ENCODE results near the gene DPEP2. TPM values are rescaled to one million over a fixed set of nuclear protein-coding genes. Genes with fewer than 3 reads are reported as not detected.
"Not testable (repeated sequence)": the region's sequence is repeated elsewhere in the genome, so short reads cannot be mapped to it uniquely, and the experiment has no call there.

DPEP2 gene
- total RNA-seq, 1 experiment from 2014 or later = not detected

DNA sequence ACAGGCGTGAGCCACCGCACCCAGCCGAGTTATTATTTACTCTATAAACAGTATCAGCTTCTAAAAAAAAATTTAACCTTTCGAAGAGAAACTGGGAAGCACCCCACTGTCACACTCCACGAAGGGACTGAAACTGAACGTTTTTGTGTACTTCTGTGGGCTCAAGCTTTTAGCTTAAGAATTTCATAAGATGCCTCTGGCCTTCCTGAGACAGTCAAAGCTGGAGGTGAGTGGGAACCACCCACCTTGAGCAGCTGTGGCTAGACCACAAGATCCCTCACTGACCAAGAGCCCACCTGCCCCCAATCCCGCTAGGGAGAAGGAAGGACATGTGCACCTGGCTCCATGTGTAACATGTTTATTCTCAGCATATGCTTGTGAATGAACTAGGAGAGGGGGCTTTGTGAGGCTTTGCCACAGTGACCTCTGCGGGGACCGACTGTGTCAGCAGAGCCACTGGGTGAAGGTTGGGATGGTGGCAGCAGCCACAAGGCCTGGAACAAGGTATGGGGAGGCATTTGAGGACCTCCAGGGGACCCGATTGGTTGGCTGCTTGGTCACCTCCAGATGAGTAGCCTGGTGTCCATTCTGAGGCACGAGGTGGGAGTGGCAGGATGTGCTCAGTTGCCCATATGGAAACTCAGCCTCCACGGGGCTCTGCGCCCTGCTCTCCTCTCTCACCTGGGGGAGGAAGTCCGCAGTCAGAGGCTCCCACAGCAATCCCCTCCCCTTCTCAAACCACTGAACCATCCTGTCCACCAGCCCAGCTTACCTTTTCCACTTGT lies 23.8 kb downstream of the DPEP2 start:
- no peak for DNase-seq (ENCODE audit: low read depth)

DNA sequence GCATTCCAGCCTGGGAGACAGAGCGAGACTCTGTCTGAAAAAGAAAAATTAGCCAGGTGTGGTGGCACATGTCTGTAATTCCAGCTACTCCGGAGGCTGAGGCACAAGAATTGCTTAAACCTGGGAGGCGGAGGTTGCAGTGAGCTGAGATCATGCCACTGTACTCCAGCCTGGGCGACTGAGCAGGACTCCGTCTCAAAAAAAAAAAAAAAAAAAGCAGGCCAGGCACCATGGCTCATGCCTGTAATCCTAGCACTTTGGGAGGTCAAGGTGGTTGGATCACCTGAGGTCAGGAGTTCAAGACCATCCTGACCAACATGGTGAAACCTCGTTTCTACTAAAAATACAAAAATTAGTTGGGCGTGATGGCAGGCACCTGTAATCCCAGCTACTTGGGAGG lies 27.0 kb downstream of the DPEP2 start:
- DNase-seq (ENCODE audit: low read depth) = not testable (repeated sequence)

DNA sequence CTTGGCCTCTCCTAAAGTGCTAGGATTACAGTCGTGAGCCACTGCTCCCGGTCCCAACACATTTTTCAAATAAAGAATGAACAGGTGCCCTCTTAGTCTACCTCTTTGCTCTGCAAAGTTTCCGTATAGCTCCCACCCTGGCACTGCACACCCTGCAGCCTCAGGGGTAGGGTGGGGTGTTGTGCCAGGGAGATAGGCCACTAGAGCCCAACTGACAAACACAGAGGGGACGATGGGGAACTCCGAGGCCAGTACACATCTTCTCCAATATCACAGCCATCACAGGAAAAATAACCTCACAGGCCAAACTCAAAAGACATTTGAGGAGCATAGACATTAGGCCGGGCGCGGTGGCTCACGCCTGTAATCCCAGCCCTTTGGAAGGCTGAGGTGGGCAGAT lies 28.2 kb downstream of the DPEP2 start:
- no peak for DNase-seq (ENCODE audit: low read depth)

DNA sequence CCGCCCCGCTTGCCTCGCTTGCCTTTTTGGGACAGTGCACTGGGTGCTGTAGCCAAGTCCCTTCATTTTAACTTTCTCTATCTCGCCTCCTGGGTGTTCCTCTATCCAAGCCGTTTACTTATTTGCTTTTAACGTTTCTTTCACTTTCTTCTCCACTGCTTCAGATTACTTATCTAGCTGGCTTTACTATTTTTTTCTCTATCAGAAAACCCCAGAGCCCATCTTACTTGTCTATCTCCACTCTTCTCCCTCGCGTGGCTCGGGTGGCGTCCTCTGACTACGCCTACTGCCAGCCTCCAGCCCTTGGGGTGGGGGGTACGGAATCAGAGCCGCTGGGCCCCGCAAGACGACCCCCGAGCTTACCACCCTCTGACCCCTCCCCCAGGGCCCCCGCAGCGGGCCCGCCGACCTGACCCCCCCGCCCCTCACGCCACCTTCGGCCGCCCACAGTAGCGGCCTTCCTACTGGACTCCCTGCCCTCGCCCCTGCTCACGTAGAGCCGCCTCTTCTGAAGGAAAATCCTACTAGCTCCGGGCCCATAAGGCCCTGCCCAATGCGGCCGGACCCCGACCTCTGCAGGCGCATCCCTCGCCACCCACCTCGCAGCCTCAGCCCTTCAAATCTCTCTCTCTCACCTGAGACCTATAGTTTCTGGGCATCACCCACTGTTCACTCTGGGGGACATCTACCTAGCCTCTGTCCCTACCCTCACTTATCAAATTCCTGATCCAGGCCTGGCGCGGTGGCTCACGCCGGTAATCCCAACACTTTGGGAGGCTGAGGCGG lies 29.8 kb downstream of the DPEP2 start:
- no peak for DNase-seq (ENCODE audit: low read depth)

DNA sequence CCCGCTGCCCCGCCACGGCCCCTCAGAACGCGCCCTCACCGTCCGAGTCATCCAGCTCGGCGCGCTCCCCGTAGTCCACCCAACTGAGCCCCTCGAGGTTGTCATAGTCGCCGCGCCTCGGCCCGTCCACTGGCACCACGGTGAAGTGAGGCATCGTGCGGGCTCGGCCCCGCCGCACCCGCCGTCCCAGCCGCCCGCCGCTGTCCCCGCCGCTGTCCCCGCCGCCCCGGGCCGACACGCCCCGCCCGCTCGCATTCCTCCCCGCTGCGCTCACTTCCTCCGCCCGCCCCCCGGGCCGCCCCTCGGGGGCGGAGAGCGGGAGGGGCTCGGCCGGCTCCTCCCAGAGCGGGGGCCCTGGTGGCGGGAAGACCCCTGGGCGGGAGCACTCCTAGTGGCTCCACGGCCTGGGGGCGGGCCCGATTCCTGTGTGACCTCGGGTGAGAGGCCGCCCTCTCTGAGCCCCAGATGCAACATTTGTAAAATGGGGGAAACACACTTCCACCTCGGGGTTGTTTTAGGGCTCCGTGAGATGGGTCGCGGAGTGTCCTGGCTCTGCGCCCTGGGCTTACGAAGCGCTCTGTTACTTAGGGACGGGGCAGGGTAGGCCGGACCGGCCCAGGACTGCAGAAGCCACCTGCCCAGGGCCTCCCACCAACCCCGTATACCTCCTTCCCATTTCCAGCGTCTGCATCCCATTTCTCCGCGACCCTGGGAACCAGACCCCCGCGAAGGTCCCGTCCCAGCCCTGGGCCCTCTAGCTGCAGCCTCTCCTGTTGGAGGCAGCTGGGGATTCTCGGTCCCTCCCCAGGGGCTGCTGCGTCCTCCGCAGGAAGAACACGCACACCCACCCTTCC lies 30.7 kb downstream of the DPEP2 start, which contains the start of gene SLC12A4:
SLC12A4 (minus strand) TSS at position 238 of the 854 bp plus-strand sequence; CDS start at position 154, 84 bp downstream.
- DNase-seq (ENCODE audit: low read depth) = peak; percentile 85

DNA sequence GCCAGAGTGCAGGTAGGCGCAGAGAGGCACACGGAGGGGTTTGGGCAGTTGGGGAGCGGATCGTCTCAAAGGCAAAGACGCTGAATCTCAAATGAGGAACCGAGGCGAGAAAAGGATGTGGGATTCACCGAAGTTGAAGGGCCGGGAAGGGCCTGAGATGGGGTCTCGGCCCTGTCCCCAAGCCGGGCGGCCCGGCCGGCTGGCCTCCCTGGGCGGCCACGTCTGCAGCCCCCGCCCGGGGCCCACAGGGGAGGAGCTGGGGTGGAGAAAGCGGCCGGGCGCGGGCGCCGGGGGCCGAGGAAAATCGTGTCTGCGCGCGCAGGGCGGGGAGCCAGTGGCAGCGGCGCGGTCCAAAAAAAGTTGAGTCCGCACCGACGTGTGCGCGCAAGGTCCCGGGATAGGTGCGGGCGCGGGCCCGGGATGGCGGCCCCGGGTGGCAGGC lies 31.3 kb downstream of the DPEP2 start:
- DNase-seq (ENCODE audit: low read depth) = peak; percentile 25

DNA sequence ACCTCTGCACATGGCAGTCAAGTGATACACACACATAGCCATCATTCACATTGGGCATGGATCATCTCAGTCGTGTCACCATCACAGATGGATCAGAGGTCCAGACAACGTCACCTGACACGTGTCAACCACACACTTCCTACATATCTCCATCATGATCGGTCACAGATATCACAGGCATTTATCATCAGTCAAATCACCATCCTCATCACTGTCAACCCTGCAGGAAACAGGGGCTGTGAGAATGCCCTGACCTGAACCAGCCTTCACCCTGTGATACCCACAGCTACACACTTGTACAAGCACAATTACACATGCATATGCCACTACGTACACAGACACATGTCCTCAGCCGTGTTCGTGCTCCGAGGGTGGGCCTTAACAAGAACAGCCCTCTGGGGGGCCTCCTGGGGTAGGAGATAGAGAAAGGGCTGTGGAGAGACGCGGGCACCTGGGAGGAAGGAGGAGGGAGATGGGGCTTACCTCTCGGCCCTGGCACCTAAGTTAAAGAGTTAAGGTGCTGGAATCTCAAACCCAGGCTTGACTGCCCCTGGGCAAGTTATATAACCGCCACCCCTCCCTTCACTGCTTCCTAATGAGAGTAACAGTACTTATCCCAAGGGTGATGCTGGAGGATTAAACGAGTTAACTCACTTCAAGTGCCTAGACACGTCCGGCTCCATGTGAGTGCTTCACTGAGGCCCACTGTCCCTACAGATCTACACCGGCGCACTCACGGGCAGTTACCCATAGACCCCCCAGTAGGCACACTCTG lies 31.9 kb downstream of the DPEP2 start:
- DNase-seq (ENCODE audit: low read depth) = no peak

DNA sequence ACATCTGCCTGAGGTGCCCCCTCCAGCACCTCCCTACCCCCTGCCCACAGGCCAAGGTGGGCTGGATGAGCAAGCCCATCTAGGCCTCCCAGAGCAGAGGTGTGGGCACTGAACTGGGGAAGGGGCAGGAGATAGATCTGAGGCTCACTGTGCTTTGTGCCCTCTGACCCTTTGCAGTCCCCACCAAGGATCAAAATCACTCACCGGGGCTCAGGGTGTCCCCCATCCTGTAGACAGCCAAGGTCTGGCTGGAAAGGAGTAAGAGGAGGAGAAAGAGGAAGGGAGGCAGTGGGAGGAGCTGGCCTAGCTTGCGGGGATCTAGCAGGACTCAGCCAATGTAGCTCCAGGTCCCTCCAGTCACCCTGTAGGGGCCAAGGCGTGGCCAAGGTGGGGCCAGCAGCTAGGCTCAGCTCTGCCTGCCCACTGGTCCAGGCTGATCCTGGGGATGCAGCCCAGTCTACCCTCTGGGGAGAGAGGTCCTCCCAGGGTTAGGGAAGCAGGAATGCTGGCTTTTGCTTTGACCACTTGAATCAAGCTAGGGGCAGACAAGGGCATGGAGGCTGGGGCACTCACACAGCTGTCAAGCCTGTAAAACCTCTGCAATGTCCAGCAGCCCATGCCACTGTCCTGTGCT lies 32.6 kb downstream of the DPEP2 start:
- DNase-seq (ENCODE audit: low read depth) = no peak

DNA sequence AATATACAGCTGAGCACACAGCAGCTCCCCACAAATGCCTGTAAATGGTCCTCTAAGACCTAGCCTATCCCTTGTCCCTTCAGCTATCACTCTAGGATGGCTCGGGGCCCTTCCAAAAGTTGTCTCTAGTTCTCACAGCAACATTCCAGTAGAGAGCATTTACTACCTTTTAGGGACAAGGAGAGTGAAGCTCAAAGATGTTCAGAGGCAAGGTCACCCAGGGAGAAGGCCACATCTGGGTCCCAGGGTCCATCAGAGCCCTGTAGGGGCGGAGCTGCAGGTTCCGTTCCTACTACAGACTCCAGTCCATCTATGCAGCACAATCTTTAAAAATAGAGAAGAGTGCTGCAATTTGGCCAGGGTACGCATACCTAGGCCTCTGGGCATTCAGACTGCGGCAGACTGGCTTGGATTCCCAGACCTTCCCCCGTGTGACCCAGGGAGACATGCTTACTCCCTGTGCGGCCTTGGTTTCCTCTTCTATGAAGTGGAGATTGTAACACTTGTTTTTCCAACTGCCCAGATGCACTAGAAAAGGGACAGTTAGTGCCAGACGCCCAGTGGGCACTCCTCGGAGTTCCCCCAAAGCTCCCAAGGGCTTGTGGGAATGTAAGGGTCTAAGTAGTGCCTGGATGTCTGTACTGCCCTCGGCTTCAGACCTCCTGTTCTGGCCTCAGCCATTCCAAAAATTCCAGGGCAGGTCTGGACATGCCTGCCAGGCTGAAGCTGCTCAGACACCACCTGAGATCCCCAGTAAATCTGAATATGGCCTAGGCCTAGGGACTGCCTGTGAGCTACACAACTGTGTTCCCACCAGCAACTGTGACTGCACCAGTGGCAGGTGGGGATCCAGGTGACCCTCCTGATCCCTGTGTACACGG lies 33.4 kb downstream of the DPEP2 start:
- DNase-seq (ENCODE audit: low read depth) = no peak

DNA sequence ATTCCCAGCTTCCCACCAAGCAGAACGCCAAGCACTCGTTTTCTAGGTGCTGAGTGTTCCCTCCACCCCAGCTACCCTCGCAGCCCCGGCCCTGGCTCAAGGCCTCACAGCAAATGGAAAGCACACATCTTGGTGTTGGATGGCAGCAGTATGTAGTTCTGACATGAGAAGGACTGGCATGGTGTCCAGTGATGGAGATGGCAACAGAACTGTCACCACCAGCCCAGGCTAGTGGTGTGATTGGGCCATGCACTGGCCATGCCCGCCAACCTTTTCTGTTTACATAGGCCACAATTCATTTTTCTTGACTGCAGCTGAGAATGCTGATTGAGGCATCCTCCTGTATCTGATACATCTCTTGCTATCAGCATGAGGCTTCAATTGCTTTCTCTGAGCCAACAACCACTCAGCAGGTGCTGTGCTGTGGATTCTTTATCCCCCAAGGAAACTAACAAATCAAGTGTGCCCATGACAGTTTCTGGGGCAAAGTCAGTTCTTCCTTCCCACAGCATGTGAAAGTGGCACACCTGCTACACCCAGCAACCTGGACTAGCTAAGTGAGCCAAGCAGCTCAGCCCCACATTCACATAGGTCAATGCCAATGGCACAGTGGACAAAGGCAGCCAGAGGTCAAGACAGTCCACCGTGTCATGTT lies 34.7 kb downstream of the DPEP2 start:
- no peak for DNase-seq (ENCODE audit: low read depth)

DNA sequence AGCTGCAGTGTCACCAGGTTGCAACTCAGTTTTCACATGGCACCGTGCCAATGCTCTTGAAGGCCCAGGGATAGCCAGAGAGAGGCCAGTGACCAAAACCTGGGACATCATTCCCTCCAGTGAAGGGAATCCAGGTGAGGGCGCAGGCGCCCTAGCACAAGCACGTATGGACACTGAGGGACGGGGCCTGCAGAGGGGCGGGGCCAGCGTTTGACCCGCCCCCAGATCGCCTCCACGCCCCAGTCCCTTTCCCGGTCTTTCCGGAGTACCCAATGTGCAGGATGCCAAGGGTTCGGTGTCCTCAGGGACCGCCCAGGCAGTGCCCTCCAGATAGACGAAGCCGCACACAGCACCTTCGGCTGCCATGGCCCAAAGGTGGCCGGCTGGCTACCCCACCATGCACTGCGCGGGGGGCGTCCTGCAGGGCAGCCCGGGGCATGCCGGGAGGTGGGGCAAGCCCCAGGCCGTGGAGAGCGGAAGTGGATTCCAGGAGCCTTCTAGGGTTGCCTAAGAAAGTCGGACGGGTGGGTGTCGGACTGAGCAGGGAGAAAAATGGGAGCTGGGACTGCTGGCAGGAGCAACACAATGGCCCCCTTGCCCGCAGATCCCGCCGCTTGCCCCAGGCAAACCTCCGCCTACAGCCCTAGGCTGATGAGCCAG lies 35.5 kb downstream of the DPEP2 start:
- DNase-seq (ENCODE audit: low read depth) = no peak

DNA sequence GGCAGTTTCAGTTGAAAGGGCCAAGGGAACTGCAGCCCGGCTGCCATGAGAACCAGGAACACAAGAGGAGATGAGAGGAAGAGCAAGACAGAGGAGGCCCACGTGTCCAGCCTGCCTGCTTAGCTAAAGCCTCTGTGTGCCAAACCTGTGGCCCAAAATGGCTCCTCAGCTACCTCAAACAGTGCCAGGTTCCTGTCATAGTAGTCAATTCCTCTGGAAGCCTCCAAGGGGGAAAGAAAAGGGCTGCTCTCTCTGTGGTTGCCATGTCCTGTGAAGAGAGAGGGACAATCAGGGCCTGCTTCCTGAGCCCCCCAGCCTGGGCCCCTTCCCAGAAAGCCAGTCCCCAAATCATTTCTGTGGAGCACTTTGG lies 36.0 kb downstream of the DPEP2 start:
- no peak for DNase-seq (ENCODE audit: low read depth)

DNA sequence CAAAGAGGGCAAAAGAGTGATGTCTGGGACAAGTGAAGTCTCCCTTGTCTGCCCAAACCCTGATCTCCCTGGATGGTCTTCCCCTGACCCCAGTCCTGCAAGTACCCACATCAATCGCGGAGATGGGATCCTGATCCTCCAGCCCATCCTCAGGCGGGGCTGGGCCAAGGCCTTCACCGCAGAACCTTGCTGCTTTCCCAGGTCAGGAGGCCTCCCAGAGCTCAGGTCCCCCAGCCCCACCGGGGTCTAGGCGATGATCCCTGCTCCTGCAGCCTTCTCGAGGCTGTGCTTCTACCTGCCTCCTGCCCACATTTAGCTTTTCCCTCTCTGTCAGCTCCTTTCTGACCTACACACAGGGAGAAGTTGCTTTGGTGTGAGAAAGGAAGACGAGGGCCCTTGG lies 37.1 kb downstream of the DPEP2 start:
- no peak for DNase-seq (ENCODE audit: low read depth)

DNA sequence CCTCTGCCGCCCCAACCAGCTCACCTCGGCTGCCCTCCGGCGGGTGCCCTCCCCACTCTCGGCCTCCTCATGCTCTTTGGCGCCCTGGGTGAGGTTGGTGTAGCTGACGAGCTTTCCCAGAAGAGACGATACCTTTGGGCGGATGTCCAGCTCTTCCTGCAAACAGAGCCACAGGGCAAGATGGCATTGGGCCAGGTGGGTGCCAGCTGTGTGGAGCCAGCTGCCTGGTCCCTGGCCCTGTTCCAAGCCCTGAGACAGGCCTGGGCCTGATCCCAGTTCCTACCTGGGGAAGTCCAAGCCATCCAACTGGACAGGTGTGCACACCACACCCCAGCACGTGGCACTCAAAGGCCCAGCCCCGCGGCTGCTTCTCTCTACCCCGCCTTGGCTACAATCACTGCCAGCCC lies 37.7 kb downstream of the DPEP2 start:
- no peak for DNase-seq (ENCODE audit: low read depth)

DNA sequence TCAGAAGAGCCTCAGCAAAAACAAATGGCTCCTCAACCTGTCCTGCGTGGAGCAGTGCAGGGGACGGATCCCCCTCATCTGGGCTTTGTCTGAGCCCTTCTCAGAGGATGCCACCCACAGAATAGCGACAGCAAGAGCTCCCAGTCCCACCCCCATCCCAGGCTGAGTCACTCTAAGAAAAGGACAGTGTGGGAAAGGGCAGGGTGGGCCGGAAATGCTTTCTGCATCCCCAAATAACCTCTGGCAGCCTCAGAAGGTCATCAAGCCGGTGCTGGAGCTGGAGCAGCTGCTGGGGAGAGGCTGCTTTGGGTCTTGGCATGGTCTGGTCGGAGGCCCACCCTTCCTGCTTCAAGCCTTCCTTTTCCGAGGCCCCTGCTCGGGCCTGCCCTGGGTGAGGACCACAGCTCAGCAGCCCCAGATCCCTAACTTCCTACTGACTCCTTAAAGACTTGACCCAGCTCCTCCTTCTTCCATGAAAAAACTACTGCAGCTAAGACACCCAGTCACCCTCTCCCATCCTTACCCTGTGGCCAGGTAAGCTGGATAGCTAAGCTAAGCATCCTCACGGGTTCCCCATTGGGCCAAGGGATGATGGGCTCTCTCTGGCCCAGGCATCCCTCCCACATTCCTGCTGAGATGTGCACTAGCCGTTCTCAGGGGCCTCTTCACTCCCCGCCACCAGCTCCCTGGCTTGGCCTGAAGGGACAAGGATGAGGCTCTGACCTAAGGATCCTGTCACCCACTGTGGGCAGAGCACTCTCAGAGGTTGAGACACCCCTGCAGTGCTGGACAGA lies 39.6 kb downstream of the DPEP2 start:
- peak; percentile 66 for DNase-seq (ENCODE audit: low read depth)

DNA sequence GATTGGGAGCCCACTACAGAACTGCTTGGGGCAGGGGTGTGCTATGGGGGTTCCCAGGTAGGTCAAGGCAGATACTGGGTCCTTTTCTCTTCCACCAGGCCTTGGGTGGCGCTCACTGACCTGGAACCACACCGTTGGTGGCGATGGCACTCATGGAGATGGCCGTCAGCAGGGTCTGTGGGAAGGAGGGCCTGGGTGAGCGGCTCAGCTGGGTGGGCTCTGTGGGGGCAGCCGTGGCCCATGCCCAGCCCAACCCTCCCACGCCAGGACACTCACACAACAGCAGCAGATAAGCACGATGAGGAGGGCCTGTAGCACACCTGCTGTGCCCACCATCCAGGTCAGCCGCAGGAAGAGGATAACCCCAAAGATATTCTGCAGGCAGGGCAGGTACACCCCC lies 41.7 kb downstream of the DPEP2 start:
- no peak for DNase-seq (ENCODE audit: low read depth)

DNA sequence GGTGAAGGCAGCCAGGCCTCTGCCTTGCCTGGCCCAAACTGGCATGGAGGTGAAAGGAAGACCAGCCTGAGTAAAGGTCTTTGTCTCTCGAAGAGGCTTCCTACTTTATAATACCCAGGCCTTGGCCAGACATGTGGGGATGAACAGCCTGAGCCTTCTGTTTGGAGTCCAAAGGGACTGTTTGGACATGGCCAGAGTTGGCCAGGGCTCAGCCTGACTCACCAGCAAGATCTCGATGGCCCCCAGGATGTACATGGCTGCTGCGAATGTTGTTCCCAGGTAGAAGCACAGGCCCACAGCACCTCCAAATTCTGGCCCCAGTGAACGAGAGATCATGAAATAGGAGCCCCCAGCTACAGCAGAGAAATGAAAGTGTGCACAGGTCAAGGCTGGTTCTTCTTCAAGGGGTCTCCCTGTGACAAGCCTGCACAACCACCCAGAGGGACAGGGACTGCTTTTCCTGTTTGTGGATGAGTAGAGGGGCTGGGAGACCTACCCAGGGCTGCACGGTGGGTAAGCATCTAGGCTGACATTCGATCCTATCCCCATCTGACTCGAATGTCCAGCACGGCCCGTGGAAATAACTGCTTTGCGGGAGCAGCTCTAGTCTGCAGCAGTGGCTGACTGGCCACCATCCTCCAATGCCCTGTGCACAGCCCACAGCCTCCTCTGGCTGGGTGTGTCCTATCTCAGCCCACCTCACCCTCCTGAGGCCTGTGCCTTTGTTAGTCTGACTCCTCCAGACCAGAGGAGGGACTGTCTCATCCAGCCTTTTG lies 44.7 kb downstream of the DPEP2 start:
- DNase-seq (ENCODE audit: low read depth) = no peak
